Measurements from ENCODE around the gene PCDHGA7. TPM values are rescaled to one million over a fixed set of nuclear protein-coding genes. Genes with fewer than 3 reads are reported as not detected.
A peak's percentile ranks its signal among the peaks of the same experiment; 100 is the strongest.
"Not testable (repeated sequence)": the region's sequence is repeated elsewhere in the genome, so short reads cannot be mapped to it uniquely, and the experiment has no call there.

PCDHGA7 gene
- 4.2 TPM for total RNA-seq

- Histone ChIP-seq H3K4me3 (peak within 1 kb of the TSS; percentile 19 to 21), H3K27me3 (no peaks in the 10 kb centered on the region), H3K4me1 (no peaks in the 10 kb centered on the region), H3K27ac (no peak within 1 kb of the TSS), H3K9me3 (peaks cover 85 to 99% of the 10 kb centered on the region in 2 donors), H3K36me3 (peaks cover 0 to 6% of the 10 kb centered on the region in 2 donors)
- intact Hi-C loops (cut with DNase I) = no loop called here
- DNase-seq (ENCODE audit: low spot score in 2 of 2) = no peak
- TF ChIP-seq CTCF (IDR thresholded peaks at IDR 0.05) = no peak
Observed at GRCh38 chr5:141382469-141383294, at the start of gene PCDHGA7. Gene PCDHGA7, plus strand, starts transcription at chr5:141382742. Its CDS starts 158 bp downstream, at chr5:141382900.

- no peak for DNase-seq (ENCODE audit: low spot score in 2 of 2)
- Histone ChIP-seq H3K27me3 (no peaks in the 10 kb centered on the region), H3K4me1 (no peaks in the 10 kb centered on the region), H3K27ac (no peak within 1 kb of the TSS), H3K9me3 (peaks cover 72 to 97% of the 10 kb centered on the region in 2 donors), H3K36me3 (no peaks in the 10 kb centered on the region), H3K4me3 (peak within 1 kb of the TSS; percentile 37 to 49)
- intact Hi-C loops (cut with DNase I) = loop anchor here (5.0 kb wide), 1 partner anchor 224 kb away; no protein-coding TSS in a partner anchor
- peak; percentile 40 to 46 (median 41) for TF ChIP-seq CTCF (IDR thresholded peaks at IDR 0.05)
Observed at GRCh38 chr5:141338538-141339306, 43.8 kb upstream of the PCDHGA7 start, which contains the start of gene PCDHGA2. Gene PCDHGA2, plus strand, starts transcription at chr5:141338760.

- DNase-seq (ENCODE audit: low spot score in 2 of 2); H3K36me3 ChIP-seq; H3K27ac ChIP-seq; H3K27me3 ChIP-seq; H3K4me1 ChIP-seq; H3K4me3 ChIP-seq; intact Hi-C loops (cut with DNase I): not testable (repeated sequence)
- peaks cover 75 to 98% of the 10 kb centered on the region in 2 donors for H3K9me3 ChIP-seq
Observed at GRCh38 chr5:141340781-141341354, 41.7 kb upstream of the PCDHGA7 start.

GRCh38 chr5:141342773-141343172 lies 39.8 kb upstream of the PCDHGA7 start:
- Histone ChIP-seq H3K27ac (no peak overlapping the region), H3K27me3 (no peaks in the 10 kb centered on the region), H3K9me3 (peaks cover 81 to 99% of the 10 kb centered on the region in 2 donors), H3K36me3 (no peaks in the 10 kb centered on the region), H3K4me1 (no peaks in the 10 kb centered on the region), H3K4me3 (no peak overlapping the region)
- no peak for DNase-seq (ENCODE audit: low spot score in 2 of 2)
- intact Hi-C loops (cut with DNase I) = no loop called here
- TF ChIP-seq CTCF (IDR thresholded peaks at IDR 0.05) = no peak

GRCh38 chr5:141343242-141343952 lies 39.1 kb upstream of the PCDHGA7 start, which contains the start of gene PCDHGA3:
Gene PCDHGA3, plus strand, starts transcription at chr5:141343829. Its CDS starts 205 bp downstream, at chr5:141344034.
- no peak for DNase-seq (ENCODE audit: low spot score in 2 of 2)
- intact Hi-C loops (cut with DNase I) = no loop called here
- peak in 1 of 3 experiments; percentile 16 for TF ChIP-seq CTCF (IDR thresholded peaks at IDR 0.05)
- Histone ChIP-seq H3K36me3 (no peaks in the 10 kb centered on the region), H3K9me3 (peaks cover 76 to 99% of the 10 kb centered on the region in 2 donors), H3K4me3 (peak within 1 kb of the TSS in 1 of 2 donors; percentile 35), H3K27me3 (no peaks in the 10 kb centered on the region), H3K27ac (no peak within 1 kb of the TSS), H3K4me1 (no peaks in the 10 kb centered on the region)

Measured in ascending aorta (tissue), 2 donors.